Measurements from ENCODE around the gene CZIB. TPM values are rescaled to one million over a fixed set of nuclear protein-coding genes. Genes with fewer than 3 reads are reported as not detected.
A peak's percentile ranks its signal among the peaks of the same experiment; 100 is the strongest.

CZIB gene
- polyA plus RNA-seq, 3 donors = 86.6 to 90.5 (median 90.2) TPM

GRCh38 chr1:53255031-53255430 is 34.6 kb upstream of the CZIB start:
- no peak for DNase-seq (ENCODE audit: extremely low read depth in 1 of 11, low read depth in 9 of 11, low spot score in 4 of 11)

- no peak for DNase-seq (ENCODE audit: extremely low read depth in 1 of 11, low read depth in 9 of 11, low spot score in 4 of 11)
These were observed 33.7 kb upstream of the CZIB start for GRCh38 chr1:53254011-53254640.

GRCh38 chr1:53250325-53250724 is 29.9 kb upstream of the CZIB start:
- DNase-seq (ENCODE audit: extremely low read depth in 1 of 11, low read depth in 9 of 11, low spot score in 4 of 11) = no peak

DNA sequence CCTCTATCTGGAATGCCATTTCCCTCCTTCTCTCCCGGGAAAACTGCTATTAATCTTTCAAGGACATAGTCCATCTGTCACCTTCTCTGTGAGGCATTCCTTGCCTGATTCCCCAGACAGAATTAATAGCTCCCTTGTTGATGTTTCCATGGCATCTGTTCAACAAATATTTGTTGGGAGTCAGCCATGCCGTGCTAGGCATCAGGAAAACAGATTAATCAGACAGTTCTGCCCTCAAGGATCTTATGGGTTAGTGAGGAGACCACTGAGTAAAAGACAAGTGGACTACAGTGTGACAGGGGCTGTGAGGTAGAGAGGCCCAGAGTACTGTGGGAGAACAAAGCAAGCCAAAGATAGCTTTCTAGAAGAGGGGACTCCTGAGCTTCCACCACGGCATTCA is 29.3 kb upstream of the CZIB start:
- DNase-seq (ENCODE audit: extremely low read depth in 1 of 11, low read depth in 9 of 11, low spot score in 4 of 11) = peak in 1 of 11 donors; percentile 25

DNA sequence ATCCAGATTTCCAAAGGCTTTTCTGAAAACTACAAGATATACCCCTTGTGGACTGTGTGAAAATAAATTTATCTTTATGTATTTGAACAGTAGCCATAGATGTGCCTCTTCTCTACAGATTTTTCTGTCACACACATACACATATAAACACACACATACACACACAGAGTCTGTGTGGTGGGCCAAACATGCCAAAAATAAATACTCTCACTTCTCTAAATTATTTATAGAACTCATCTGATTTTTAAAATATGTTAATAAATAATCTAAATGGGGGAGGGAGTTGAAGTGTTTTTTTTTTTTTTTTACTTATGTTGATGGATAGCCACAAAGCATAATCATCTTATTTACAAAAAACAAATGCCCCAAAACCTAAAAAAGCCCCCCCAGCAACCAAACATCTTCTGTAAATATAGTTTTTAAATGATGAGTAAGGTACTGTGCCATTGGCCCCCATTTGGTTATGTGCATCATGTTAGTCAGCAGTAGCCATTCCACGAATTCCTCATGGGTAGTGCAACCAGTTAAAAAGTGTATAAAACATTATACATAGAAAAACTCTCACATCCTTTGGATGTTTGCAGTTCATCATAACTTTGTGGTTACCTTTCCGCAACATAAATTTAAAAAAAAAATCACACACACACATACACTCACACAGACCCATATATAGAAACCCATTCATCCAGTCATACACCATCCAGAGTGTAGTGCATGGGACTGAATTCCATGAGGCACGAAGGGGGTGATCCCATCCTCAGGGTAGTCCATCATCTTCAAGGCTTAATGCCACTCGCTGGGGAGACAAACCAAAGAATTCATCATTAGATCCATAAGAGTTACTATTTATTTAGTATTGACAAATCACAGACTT is 26.1 kb upstream of the CZIB start:
- DNase-seq (ENCODE audit: extremely low read depth in 1 of 11, low read depth in 9 of 11, low spot score in 4 of 11) = no peak

DNA sequence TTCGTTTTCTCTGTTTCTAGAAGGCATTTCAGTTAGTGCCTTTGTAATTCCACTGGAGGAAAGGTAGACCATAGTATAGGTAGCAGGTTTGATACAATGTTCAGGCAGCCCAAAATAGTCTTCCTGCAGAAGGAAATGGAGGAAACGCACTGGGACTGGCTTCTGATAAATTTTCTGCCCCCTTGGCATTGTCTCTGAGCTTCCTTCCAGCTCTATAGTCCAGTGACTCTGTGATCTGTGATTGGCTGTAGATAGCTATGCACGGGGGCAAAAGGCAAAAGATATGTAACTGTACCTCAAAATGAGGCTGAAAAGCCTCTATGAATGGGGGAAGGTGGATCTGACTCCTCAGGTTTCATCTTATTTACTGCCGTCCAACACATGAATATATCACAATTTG is 23.7 kb upstream of the CZIB start:
- no peak for DNase-seq (ENCODE audit: extremely low read depth in 1 of 11, low read depth in 9 of 11, low spot score in 4 of 11)

DNA sequence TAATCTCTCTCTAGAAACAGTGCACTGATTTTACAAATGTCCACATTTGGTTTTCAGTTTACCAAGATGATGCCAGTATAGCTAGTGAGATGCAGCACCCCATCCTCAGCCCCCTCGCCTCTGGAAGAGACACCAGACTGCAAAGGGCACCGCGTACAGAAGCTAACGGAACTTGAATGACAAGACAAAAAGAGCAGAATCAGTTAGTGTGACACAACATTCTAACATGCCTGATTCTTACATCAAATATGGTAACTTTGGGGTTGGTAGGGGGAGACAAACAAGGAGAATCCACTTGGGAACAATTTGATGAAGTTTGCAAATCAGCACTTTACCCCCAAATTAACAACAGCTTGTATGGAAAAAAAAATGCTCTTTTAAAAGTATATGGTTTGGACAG is 21.9 kb upstream of the CZIB start:
- no peak for DNase-seq (ENCODE audit: extremely low read depth in 1 of 11, low read depth in 9 of 11, low spot score in 4 of 11)

GRCh38 chr1:53241828-53242227 is 21.4 kb upstream of the CZIB start:
- DNase-seq (ENCODE audit: extremely low read depth in 1 of 11, low read depth in 9 of 11, low spot score in 4 of 11) = no peak

DNA sequence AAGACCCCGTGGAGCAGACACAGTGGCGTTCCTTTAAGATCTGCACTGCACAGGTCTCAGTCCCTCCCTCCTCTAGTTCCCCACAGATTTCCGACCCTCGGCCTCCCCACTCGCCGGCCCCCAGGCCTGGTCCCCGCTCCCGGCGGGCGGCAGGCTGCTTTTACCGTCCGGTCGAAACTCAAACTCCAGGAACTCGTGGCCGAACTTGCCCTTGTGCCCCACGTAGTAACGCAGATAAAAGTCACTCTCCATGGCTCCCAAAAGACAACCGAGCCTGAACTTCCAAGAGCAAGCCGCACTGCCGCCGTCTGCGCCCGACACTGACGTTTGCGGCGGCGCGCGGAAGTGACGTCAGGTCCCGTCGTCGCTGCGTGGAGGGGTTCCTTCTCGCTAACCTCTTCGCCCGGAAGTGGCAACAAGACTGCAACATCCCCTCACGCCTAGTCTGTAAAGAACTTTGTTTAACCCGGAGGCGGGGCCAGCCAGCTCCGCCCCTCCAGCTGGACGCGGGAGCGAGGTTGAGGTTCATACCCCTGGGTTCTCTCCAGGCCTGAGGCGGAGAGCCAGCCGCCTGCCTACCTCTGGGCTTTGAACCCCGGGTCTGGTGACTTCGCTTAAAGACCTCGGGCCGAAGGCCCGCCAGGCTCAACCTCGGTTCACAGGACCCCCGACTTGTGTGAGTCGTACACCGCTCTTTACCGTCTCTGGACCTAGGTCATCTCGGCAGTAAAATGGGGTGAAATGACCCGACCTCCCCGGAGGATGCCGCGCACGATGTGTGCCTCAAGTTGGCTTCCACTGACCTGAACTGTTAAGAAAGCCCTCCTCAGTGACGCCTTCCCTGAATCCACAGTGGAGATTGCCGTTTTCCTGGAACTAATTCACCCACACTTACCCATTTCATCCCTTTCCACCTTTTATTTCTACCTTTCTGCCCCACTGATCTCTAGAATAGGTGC is 18.0 kb upstream of the CZIB start, which contains the start of gene MAGOH:
Gene MAGOH, minus strand, starts transcription at position 322 of the 959 bp plus-strand sequence. Its CDS starts 70 bp downstream, at position 252.
- peak; percentile 82 to 94 (median 93) for DNase-seq (ENCODE audit: extremely low read depth in 1 of 11, low read depth in 9 of 11, low spot score in 4 of 11)

DNA sequence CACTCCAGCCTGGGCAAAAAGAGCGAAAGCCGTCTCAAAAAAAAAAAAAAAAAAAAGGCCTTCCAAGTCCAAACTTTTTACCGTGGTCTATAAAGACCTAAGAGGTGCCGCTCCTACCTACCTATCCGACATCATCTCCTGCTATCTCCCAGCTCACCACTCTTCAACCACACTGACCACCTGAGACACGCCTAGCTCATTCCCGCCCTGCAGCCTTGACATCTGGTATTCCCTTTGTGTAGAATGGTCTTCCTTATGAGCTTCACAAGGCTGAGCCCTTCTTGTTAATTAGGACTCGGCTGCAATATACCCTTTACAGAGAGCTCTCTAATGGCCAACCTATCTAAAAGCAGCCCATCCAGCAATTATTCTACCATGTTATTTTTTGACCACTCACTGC is 17.2 kb upstream of the CZIB start:
- DNase-seq (ENCODE audit: extremely low read depth in 1 of 11, low read depth in 9 of 11, low spot score in 4 of 11) = no peak

DNA sequence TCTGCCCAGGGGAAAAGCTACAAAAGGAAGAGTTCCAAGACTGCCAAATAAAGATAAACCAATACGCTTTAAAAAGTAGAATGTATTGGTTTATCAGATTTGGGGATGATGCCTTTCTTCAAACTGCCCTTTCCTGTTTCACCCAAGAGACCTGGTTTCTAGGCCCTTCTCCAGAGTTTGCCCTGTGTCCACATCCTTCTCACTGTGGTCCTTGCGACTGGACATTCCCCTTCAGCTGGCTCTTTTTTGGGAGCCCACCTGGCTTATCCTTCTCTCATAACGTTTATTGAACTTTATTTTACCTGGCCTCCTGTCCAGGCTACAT is 490 bp upstream of the CZIB start:
- DNase-seq (ENCODE audit: extremely low read depth in 1 of 11, low read depth in 9 of 11, low spot score in 4 of 11) = no peak

DNA sequence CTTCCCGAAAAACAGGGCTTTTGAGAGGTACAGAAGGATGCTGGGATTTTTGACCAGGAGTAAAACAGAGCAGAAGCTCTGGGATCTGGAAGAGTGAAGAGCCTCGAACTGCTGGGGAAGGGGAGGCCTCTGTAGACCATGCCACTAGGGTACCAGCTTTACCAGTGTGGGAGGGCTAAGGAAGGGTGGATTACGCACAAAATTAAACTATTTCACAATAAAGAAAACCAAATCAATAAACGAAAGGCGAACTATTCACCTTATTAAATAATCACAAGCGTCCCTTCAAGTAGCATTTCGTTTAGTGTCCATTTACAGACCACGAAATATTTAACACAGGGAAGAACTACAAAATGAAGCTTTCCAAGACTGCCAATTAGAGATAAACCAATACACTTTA is 723 bp downstream of the CZIB start:
- DNase-seq (ENCODE audit: extremely low read depth in 1 of 11, low read depth in 9 of 11, low spot score in 4 of 11) = no peak

DNA sequence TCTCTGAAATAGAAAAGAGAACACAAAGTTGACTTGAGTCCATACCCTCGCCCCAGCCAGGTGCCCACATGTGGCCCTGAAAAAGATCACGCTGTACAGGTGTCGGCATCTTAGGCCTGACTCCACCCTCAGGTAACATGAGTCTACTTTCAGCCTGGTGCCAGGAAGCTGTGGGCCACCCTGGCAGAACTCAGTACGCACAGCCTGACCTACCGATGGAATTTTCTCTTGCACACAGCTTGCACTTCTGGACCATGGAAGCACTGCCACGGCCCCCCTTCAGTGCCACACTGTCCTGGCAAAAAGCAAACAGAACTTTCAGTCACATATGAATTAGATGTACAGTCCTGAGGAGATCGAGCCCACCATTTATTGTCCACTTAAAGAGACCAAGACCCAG is 2.2 kb downstream of the CZIB start:
- DNase-seq (ENCODE audit: extremely low read depth in 1 of 11, low read depth in 9 of 11, low spot score in 4 of 11) = no peak

DNA sequence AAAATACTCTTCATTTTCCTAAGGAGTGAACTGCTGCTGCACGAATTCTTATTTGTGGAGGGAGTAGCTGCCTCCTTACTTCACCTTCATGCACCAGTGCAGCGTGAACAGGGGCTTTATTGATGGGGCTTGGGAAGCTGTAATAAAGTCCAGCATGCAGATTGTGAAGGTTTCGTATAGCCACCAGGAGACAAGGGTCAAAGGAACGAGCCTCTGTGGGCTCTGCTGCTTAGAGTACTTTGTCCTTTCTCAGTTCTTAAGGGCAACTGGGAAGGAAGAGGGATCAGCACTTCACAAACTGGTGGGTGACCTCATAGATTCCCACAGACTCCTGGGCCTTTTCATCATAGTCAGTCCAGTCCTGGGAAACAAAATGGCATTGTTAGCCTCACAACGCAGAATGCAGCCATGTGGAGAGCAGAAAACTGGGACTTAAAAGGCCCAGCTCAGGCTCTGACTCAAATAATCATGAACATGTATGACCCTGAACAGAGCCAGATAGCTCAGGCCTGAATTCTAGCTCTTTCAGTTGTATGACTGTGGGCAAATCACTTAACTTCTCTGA is 6.0 kb downstream of the CZIB start:
- DNase-seq (ENCODE audit: extremely low read depth in 1 of 11, low read depth in 9 of 11, low spot score in 4 of 11) = no peak

GRCh38 chr1:53210954-53211353 is 9.5 kb downstream of the CZIB start:
- no peak for DNase-seq (ENCODE audit: extremely low read depth in 1 of 11, low read depth in 9 of 11, low spot score in 4 of 11)

- no peak for DNase-seq (ENCODE audit: extremely low read depth in 1 of 11, low read depth in 9 of 11, low spot score in 4 of 11)
These were observed 10.1 kb downstream of the CZIB start for GRCh38 chr1:53210352-53210751.

- no peak for DNase-seq (ENCODE audit: extremely low read depth in 1 of 11, low read depth in 9 of 11, low spot score in 4 of 11)
These were observed 12.7 kb downstream of the CZIB start for GRCh38 chr1:53207726-53208125.

GRCh38 chr1:53206735-53207379 is 13.6 kb downstream of the CZIB start:
- no peak for DNase-seq (ENCODE audit: extremely low read depth in 1 of 11, low read depth in 9 of 11, low spot score in 4 of 11)
